AG09309 (cell line): Measurements from ENCODE around the gene TANC1.

ENCODE experiments used
- DNase-seq: peaks from one replicate; pipeline ENCODE4 v3.0.0-alpha.2; 2010; ENCODE audit warnings: low read depth
- H3K4me3 ChIP-seq: 2 replicates; pipeline ENCODE4 v1.5.1; 2011; ENCODE audit warnings: mild to moderate bottlenecking, low read depth, low read length, moderate library complexity; ENCODE audit not compliant: control insufficient read depth
- CTCF ChIP-seq: IDR thresholded peaks from 2 replicates; pipeline ENCODE4 v1.5.1; 2011; ENCODE audit warnings: mild to moderate bottlenecking, low read depth, low read length, inconsistent platforms; ENCODE audit not compliant: insufficient read depth, control insufficient read depth; ENCODE audit errors: missing control alignments

TANC1 gene

GRCh38 chr2:159009940-159010339, 41.5 kb downstream of the TANC1 start:
- TF ChIP-seq CTCF, result no peak
- DNase-seq, result no peak
- H3K4me3 ChIP-seq, result no peak overlapping the region

- no peak overlapping the region for H3K4me3 ChIP-seq
- TF ChIP-seq CTCF, result no peak
- no peak for DNase-seq
Observed at GRCh38 chr2:159010340-159010739, 41.9 kb downstream of the TANC1 start.

GRCh38 chr2:159010963-159011362, 42.5 kb downstream of the TANC1 start:
- TF ChIP-seq CTCF, result no peak
- no peak for DNase-seq
- no peak overlapping the region for H3K4me3 ChIP-seq

- no peak for TF ChIP-seq CTCF
- no peak for DNase-seq
- no peak overlapping the region for H3K4me3 ChIP-seq
Observed at GRCh38 chr2:159012142-159012541, 43.7 kb downstream of the TANC1 start.

GRCh38 chr2:159013103-159013502, 44.7 kb downstream of the TANC1 start:
- no peak for TF ChIP-seq CTCF
- H3K4me3 ChIP-seq, result no peak overlapping the region
- no peak for DNase-seq

GRCh38 chr2:159015174-159015573, 46.7 kb downstream of the TANC1 start:
- DNase-seq, result no peak
- TF ChIP-seq CTCF, result no peak
- H3K4me3 ChIP-seq, result no peak overlapping the region

- no peak for TF ChIP-seq CTCF
- no peak for DNase-seq
- no peak overlapping the region for H3K4me3 ChIP-seq
Observed at GRCh38 chr2:159015823-159016222, 47.4 kb downstream of the TANC1 start.
